Kidney (tissue), 14 donors: Measurements from ENCODE around the gene WWOX. TPM values are rescaled to one million over a fixed set of nuclear protein-coding genes. Genes with fewer than 3 reads are reported as not detected.

ENCODE experiments used
- DNase-seq, 5 donors: peaks; one replicate each; pipeline ENCODE4 v3.0.0-alpha.2; 2013 to 2020
- FAIRE-seq: peaks from 2 replicates; lab custom pipeline; 2012; peaks lifted over from hg19 to GRCh38; lab: Jason Lieb, UNC
- H3K27ac ChIP-seq, 2 donors: one replicate each; pipeline ENCODE4 v1.7.0; 2013; ENCODE audit warnings: low read depth in 2 of 2, low read length in 2 of 2, inconsistent platforms in 1 of 2
- H3K27me3 ChIP-seq: one replicate; pipeline ENCODE4 v1.7.1; 2013; ENCODE audit warnings: low read length, inconsistent platforms; ENCODE audit not compliant: control insufficient read depth, insufficient read depth
- H3K36me3 ChIP-seq, 3 donors: one replicate each; pipeline versions ENCODE4 v1.7.0 to v1.7.1; 2013; ENCODE audit warnings: low read length in 3 of 3, control low read depth in 1 of 3, inconsistent platforms in 1 of 3; ENCODE audit not compliant: insufficient read depth in 3 of 3, control insufficient read depth in 2 of 3
- H3K4me1 ChIP-seq, 3 donors: one replicate each; pipeline versions ENCODE4 v1.7.0 to v1.7.1; 2013; ENCODE audit warnings: low read length in 3 of 3, inconsistent platforms in 1 of 3, low read depth in 1 of 3; ENCODE audit not compliant: control insufficient read depth in 2 of 3, insufficient read depth in 2 of 3
- H3K4me3 ChIP-seq, 3 donors: one replicate each; pipeline versions ENCODE4 v1.7.0 to v1.8.1; 2013; ENCODE audit warnings: low read length in 3 of 3, control low read depth in 1 of 3, inconsistent platforms in 1 of 3
- H3K9ac ChIP-seq, 3 donors: one replicate each; pipeline versions ENCODE4 v1.7.0 to v1.7.1; 2013; ENCODE audit warnings: low read length in 3 of 3, control low read depth in 1 of 3, inconsistent platforms in 1 of 3
- H3K9me3 ChIP-seq, 3 donors: one replicate each; pipeline versions ENCODE4 v1.7.0 to v1.7.1; 2013; ENCODE audit warnings: low read length in 3 of 3, control low read depth in 1 of 3, inconsistent platforms in 1 of 3; ENCODE audit not compliant: control insufficient read depth in 2 of 3, insufficient read depth in 1 of 3
- CTCF ChIP-seq: IDR thresholded peaks from 3 replicates; pipeline ENCODE4 v1.5.1; 2012; ENCODE audit warnings: mild to moderate bottlenecking, moderate library complexity, borderline replicate concordance; ENCODE audit not compliant: insufficient read depth; ENCODE audit errors: extremely low read depth
- intact Hi-C: fragments of 100-400 bp; cut with DNase I; formaldehyde crosslinking; loops from one replicate; pipeline ENCODE4 v1.11.1; 2022
- polyA plus RNA-seq: library from polyadenylated mRNA; stranded (reverse); fragments of 350-450 nt; fragmentation: Illumina TruSeq; extraction: RNeasy Lipid Tissue Mini Kit (QIAGEN cat#74804); gene quantifications from one replicate; pipeline ENCODE4 v1.2.3, GENCODE V29; 2014; ENCODE audit warnings: low read depth, low replicate concordance; ENCODE audit not compliant: insufficient read depth
- total RNA-seq: library from RNA; stranded (reverse); fragmentation: NEBNext Ultra II Directional; extraction: Animal tissue kit (Norgen Biotek cat#: 25700); gene quantifications from one replicate; pipeline ENCODE4 v1.2.1, GENCODE V29; 2021
- donor health status: control.
- donor health status: control.
- donor health status: control.
- donor health status: control.
- donor health status: control.
- donor health status: DM: yes; HTN: yes; CAD: no.
- donor health status: Normal renal cell carcinoma (clear cell type).

The WWOX gene
- total and polyA plus RNA-seq, 2 donors from 2014 or later: 22.5 to 30.3 TPM

- H3K4me1 ChIP-seq: no peaks in the 10 kb centered on the region
- FAIRE-seq (no peak), DNase-seq (no peak)
- intact Hi-C loops: no loop called here
- no peak overlapping the region for H3K4me3 ChIP-seq
- TF ChIP-seq CTCF: no peak
- no peaks in the 10 kb centered on the region for H3K27me3 ChIP-seq
- no peaks in the 10 kb centered on the region for H3K9me3 ChIP-seq
- H3K27ac ChIP-seq: no peak overlapping the region
- no peaks in the 10 kb centered on the region for H3K36me3 ChIP-seq
- H3K9ac ChIP-seq: no peak overlapping the region
Measured at GRCh38 chr16:78761427-78761826, 662.0 kb downstream of the WWOX start.

- Histone ChIP-seq H3K36me3 (no peaks in the 10 kb centered on the region), H3K9ac (no peak overlapping the region), H3K27me3 (no peaks in the 10 kb centered on the region), H3K27ac (no peak overlapping the region), H3K9me3 (no peaks in the 10 kb centered on the region), H3K4me3 (no peak overlapping the region), H3K4me1 (no peaks in the 10 kb centered on the region)
- intact Hi-C loops: no loop called here
- TF ChIP-seq CTCF: no peak
- FAIRE-seq (no peak), DNase-seq (no peak)
Measured at GRCh38 chr16:78762222-78762621, 662.8 kb downstream of the WWOX start.

- TF ChIP-seq CTCF: no peak
- no peak for FAIRE-seq
- no peaks in the 10 kb centered on the region for H3K36me3 ChIP-seq
- H3K9me3 ChIP-seq: no peaks in the 10 kb centered on the region
- intact Hi-C loops: no loop called here
- no peak for DNase-seq
- H3K9ac ChIP-seq: no peak overlapping the region
- no peaks in the 10 kb centered on the region for H3K4me1 ChIP-seq
- no peak overlapping the region for H3K27ac ChIP-seq
- H3K4me3 ChIP-seq: no peak overlapping the region
- no peaks in the 10 kb centered on the region for H3K27me3 ChIP-seq
Measured at GRCh38 chr16:78763821-78764440, 664.5 kb downstream of the WWOX start.

- DNase-seq: no peak
- Histone ChIP-seq H3K27ac (no peak overlapping the region), H3K9ac (no peak overlapping the region), H3K4me3 (no peak overlapping the region), H3K9me3 (no peaks in the 10 kb centered on the region), H3K36me3 (no peaks in the 10 kb centered on the region), H3K27me3 (no peaks in the 10 kb centered on the region), H3K4me1 (no peaks in the 10 kb centered on the region)
- intact Hi-C loops: no loop called here
- TF ChIP-seq CTCF: no peak
- FAIRE-seq: no peak
Measured at GRCh38 chr16:78764478-78764877, 665.0 kb downstream of the WWOX start.
